ENCODE results near the gene ITPKC.

DNA sequence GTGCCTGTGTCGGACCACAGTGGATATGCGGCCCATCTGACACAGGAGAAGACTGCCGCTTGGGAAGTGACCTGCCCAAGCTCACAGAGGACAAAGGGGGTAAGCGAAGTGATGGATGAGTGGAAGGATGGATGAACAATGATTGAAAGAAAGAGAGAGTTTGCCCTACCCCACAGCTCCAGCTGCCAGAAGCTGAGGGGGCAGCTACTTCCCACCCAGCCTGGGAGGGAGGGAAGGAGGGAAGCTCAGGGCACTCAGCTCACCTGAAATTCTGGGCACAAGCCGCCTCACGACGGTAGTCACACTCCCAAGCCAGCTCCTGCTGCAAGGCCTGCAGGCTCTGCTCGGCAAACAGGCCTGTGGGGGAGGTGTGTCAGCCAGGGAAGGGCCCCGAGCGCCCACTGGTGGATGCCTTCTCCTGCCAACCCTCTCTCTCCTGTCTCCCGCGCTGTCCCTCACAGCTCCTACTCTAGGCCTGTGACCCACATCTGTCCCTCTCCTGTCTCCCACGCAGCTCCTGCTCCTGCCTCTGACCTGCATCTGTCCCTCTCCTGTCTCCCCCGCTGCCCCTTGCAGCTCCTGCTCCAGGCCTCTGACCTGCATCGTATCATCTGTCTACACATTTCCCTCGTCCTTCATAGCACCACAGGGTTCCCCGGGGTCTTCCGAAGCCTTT lies 14.4 kb upstream of the ITPKC start:
- TF ChIP-seq, protein P1, sequence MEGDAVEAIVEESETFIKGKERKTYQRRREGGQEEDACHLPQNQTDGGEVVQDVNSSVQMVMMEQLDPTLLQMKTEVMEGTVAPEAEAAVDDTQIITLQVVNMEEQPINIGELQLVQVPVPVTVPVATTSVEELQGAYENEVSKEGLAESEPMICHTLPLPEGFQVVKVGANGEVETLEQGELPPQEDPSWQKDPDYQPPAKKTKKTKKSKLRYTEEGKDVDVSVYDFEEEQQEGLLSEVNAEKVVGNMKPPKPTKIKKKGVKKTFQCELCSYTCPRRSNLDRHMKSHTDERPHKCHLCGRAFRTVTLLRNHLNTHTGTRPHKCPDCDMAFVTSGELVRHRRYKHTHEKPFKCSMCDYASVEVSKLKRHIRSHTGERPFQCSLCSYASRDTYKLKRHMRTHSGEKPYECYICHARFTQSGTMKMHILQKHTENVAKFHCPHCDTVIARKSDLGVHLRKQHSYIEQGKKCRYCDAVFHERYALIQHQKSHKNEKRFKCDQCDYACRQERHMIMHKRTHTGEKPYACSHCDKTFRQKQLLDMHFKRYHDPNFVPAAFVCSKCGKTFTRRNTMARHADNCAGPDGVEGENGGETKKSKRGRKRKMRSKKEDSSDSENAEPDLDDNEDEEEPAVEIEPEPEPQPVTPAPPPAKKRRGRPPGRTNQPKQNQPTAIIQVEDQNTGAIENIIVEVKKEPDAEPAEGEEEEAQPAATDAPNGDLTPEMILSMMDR (conservative IDR thresholded peaks at IDR 0.05; ENCODE audit: low read length): no peak
- TF ChIP-seq EZH2phosphoT487 (IDR thresholded peaks at IDR 0.05; ENCODE audit: borderline replicate concordance, low read depth, low read length): no peak
